Measurements from ENCODE around the gene CTNNA3. TPM values are rescaled to one million over a fixed set of nuclear protein-coding genes. Genes with fewer than 3 reads are reported as not detected.

The CTNNA3 gene
- total RNA-seq, 2 donors from 2014 or later = not detected

- no peaks in the 10 kb centered on the region for H3K36me3 Mint-ChIP-seq
- no peak overlapping the region for H3K27ac Mint-ChIP-seq
- no peaks in the 10 kb centered on the region for H3K27me3 Mint-ChIP-seq
- ATAC-seq (no peak), DNase-seq (ENCODE audit: low spot score) (no peak)
- no peaks in the 10 kb centered on the region for H3K4me1 Mint-ChIP-seq (ENCODE audit: low read depth in 2 of 2)
- H3K9me3 Mint-ChIP-seq = peaks cover 10% of the 10 kb centered on the region
- no peak overlapping the region for H3K4me3 Mint-ChIP-seq
Observed at GRCh38 chr10:66085906-66086305, 1610.1 kb downstream of the CTNNA3 start.

GRCh38 chr10:66071907-66072306, 1624.1 kb downstream of the CTNNA3 start:
- Mint-ChIP-seq H3K4me1 (ENCODE audit: low read depth in 2 of 2) (no peaks in the 10 kb centered on the region), H3K4me3 (no peak overlapping the region), H3K9me3 (peaks cover 22% of the 10 kb centered on the region), H3K27me3 (no peaks in the 10 kb centered on the region), H3K27ac (no peak overlapping the region), H3K36me3 (no peaks in the 10 kb centered on the region)
- no peak for DNase-seq (ENCODE audit: low spot score)
- no peak for ATAC-seq

GRCh38 chr10:66058594-66058993, 1637.4 kb downstream of the CTNNA3 start:
- no peak for DNase-seq (ENCODE audit: low spot score)
- no peak overlapping the region for H3K27ac Mint-ChIP-seq
- no peak overlapping the region for H3K4me3 Mint-ChIP-seq
- ATAC-seq = no peak
- H3K9me3 Mint-ChIP-seq = peaks cover 19% of the 10 kb centered on the region
- no peaks in the 10 kb centered on the region for H3K4me1 Mint-ChIP-seq (ENCODE audit: low read depth in 2 of 2)
- H3K27me3 Mint-ChIP-seq = no peaks in the 10 kb centered on the region
- no peaks in the 10 kb centered on the region for H3K36me3 Mint-ChIP-seq

- ATAC-seq (no peak), DNase-seq (ENCODE audit: low spot score) (no peak)
- Mint-ChIP-seq H3K9me3 (peaks cover 22% of the 10 kb centered on the region), H3K27me3 (no peaks in the 10 kb centered on the region), H3K36me3 (peaks cover 20% of the 10 kb centered on the region), H3K4me3 (no peak overlapping the region), H3K27ac (no peak overlapping the region), H3K4me1 (ENCODE audit: low read depth in 2 of 2) (no peaks in the 10 kb centered on the region)
Observed at GRCh38 chr10:66049335-66049734, 1646.7 kb downstream of the CTNNA3 start.

GRCh38 chr10:66045859-66046258, 1650.1 kb downstream of the CTNNA3 start:
- H3K4me1 Mint-ChIP-seq (ENCODE audit: low read depth in 2 of 2) = no peaks in the 10 kb centered on the region
- H3K9me3 Mint-ChIP-seq = peaks cover 33% of the 10 kb centered on the region
- H3K4me3 Mint-ChIP-seq = no peak overlapping the region
- DNase-seq (ENCODE audit: low spot score) = no peak
- no peak for ATAC-seq
- H3K27ac Mint-ChIP-seq = no peak overlapping the region
- H3K36me3 Mint-ChIP-seq = peaks cover 21% of the 10 kb centered on the region
- H3K27me3 Mint-ChIP-seq = no peaks in the 10 kb centered on the region

- no peaks in the 10 kb centered on the region for H3K27me3 Mint-ChIP-seq
- DNase-seq (ENCODE audit: low spot score) = no peak
- H3K27ac Mint-ChIP-seq = no peak overlapping the region
- no peak for ATAC-seq
- no peaks in the 10 kb centered on the region for H3K4me1 Mint-ChIP-seq (ENCODE audit: low read depth in 2 of 2)
- peaks cover 26% of the 10 kb centered on the region for H3K9me3 Mint-ChIP-seq
- peaks cover 16% of the 10 kb centered on the region for H3K36me3 Mint-ChIP-seq
- no peak overlapping the region for H3K4me3 Mint-ChIP-seq
Observed at GRCh38 chr10:66041771-66042170, 1654.2 kb downstream of the CTNNA3 start.

GRCh38 chr10:66038623-66039022, 1657.4 kb downstream of the CTNNA3 start:
- no peak for DNase-seq (ENCODE audit: low spot score)
- ATAC-seq = no peak
- no peak overlapping the region for H3K27ac Mint-ChIP-seq
- H3K27me3 Mint-ChIP-seq = no peaks in the 10 kb centered on the region
- peaks cover 18% of the 10 kb centered on the region for H3K9me3 Mint-ChIP-seq
- no peak overlapping the region for H3K4me3 Mint-ChIP-seq
- peaks cover 6% of the 10 kb centered on the region for H3K36me3 Mint-ChIP-seq
- no peaks in the 10 kb centered on the region for H3K4me1 Mint-ChIP-seq (ENCODE audit: low read depth in 2 of 2)

GRCh38 chr10:66026321-66026720, 1669.7 kb downstream of the CTNNA3 start:
- DNase-seq (ENCODE audit: low spot score) (no peak), ATAC-seq (no peak)
- no peak overlapping the region for H3K27ac Mint-ChIP-seq
- no peaks in the 10 kb centered on the region for H3K4me1 Mint-ChIP-seq (ENCODE audit: low read depth in 2 of 2)
- no peaks in the 10 kb centered on the region for H3K36me3 Mint-ChIP-seq
- no peak overlapping the region for H3K4me3 Mint-ChIP-seq
- H3K27me3 Mint-ChIP-seq = no peaks in the 10 kb centered on the region
- peaks cover 17% of the 10 kb centered on the region for H3K9me3 Mint-ChIP-seq

- DNase-seq (ENCODE audit: low spot score) (no peak), ATAC-seq (no peak)
- Mint-ChIP-seq H3K9me3 (peaks cover 21% of the 10 kb centered on the region), H3K27me3 (no peaks in the 10 kb centered on the region), H3K4me3 (no peak overlapping the region), H3K27ac (no peak overlapping the region), H3K36me3 (no peaks in the 10 kb centered on the region), H3K4me1 (ENCODE audit: low read depth in 2 of 2) (no peaks in the 10 kb centered on the region)
Observed at GRCh38 chr10:66025186-66025585, 1670.8 kb downstream of the CTNNA3 start.

- Mint-ChIP-seq H3K36me3 (no peaks in the 10 kb centered on the region), H3K27ac (no peak overlapping the region), H3K4me1 (ENCODE audit: low read depth in 2 of 2) (no peaks in the 10 kb centered on the region), H3K4me3 (no peak overlapping the region), H3K27me3 (no peaks in the 10 kb centered on the region), H3K9me3 (peaks cover 18% of the 10 kb centered on the region)
- no peak for ATAC-seq
- DNase-seq (ENCODE audit: low spot score) = no peak
Observed at GRCh38 chr10:66021423-66021822, 1674.6 kb downstream of the CTNNA3 start.

- no peaks in the 10 kb centered on the region for H3K27me3 Mint-ChIP-seq
- H3K4me1 Mint-ChIP-seq (ENCODE audit: low read depth in 2 of 2) = no peaks in the 10 kb centered on the region
- no peaks in the 10 kb centered on the region for H3K36me3 Mint-ChIP-seq
- H3K4me3 Mint-ChIP-seq = no peak overlapping the region
- ATAC-seq = no peak
- H3K9me3 Mint-ChIP-seq = peaks cover 12% of the 10 kb centered on the region
- no peak for DNase-seq (ENCODE audit: low spot score)
- H3K27ac Mint-ChIP-seq = no peak overlapping the region
Observed at GRCh38 chr10:66008221-66008620, 1687.8 kb downstream of the CTNNA3 start.

- DNase-seq (ENCODE audit: low spot score) (no peak), ATAC-seq (no peak)
- H3K4me3 Mint-ChIP-seq = no peak overlapping the region
- H3K36me3 Mint-ChIP-seq = no peaks in the 10 kb centered on the region
- no peaks in the 10 kb centered on the region for H3K27me3 Mint-ChIP-seq
- H3K27ac Mint-ChIP-seq = no peak overlapping the region
- peaks cover 9% of the 10 kb centered on the region for H3K9me3 Mint-ChIP-seq
- no peaks in the 10 kb centered on the region for H3K4me1 Mint-ChIP-seq (ENCODE audit: low read depth in 2 of 2)
Observed at GRCh38 chr10:66006411-66006810, 1689.6 kb downstream of the CTNNA3 start.

GRCh38 chr10:65993451-65993850, 1702.5 kb downstream of the CTNNA3 start:
- Mint-ChIP-seq H3K36me3 (peaks cover 7% of the 10 kb centered on the region), H3K4me3 (no peak overlapping the region), H3K27ac (no peak overlapping the region), H3K4me1 (ENCODE audit: low read depth in 2 of 2) (no peaks in the 10 kb centered on the region), H3K9me3 (peaks cover 25% of the 10 kb centered on the region), H3K27me3 (no peaks in the 10 kb centered on the region)
- no peak for DNase-seq (ENCODE audit: low spot score)
- ATAC-seq = no peak

- H3K27me3 Mint-ChIP-seq = no peaks in the 10 kb centered on the region
- no peak overlapping the region for H3K4me3 Mint-ChIP-seq
- H3K4me1 Mint-ChIP-seq (ENCODE audit: low read depth in 2 of 2) = no peaks in the 10 kb centered on the region
- no peak overlapping the region for H3K27ac Mint-ChIP-seq
- H3K36me3 Mint-ChIP-seq = peaks cover 7% of the 10 kb centered on the region
- peaks cover 19% of the 10 kb centered on the region for H3K9me3 Mint-ChIP-seq
- DNase-seq (ENCODE audit: low spot score) (no peak), ATAC-seq (no peak)
Observed at GRCh38 chr10:65968871-65969270, 1727.1 kb downstream of the CTNNA3 start.

- Mint-ChIP-seq H3K9me3 (peaks cover 17% of the 10 kb centered on the region), H3K36me3 (peaks cover 7% of the 10 kb centered on the region), H3K4me3 (no peak overlapping the region), H3K4me1 (ENCODE audit: low read depth in 2 of 2) (no peaks in the 10 kb centered on the region), H3K27me3 (no peaks in the 10 kb centered on the region), H3K27ac (no peak overlapping the region)
- ATAC-seq = no peak
- no peak for DNase-seq (ENCODE audit: low spot score)
Observed at GRCh38 chr10:65968437-65968836, 1727.6 kb downstream of the CTNNA3 start.

All from natural killer cell treated with Interleukin-12 subunit alpha and Interleukin-12 subunit beta and Interleukin-15 and Interleukin-18, amount 100 ng/mL, for 72 hours (primary cell).